NCI-H1436 (cell line): ENCODE data around the gene KAZN.

ENCODE experiments used
- DNase-seq: peaks from one replicate; lab custom pipeline; 2025; lab: John Stamatoyannopoulos, UW

KAZN gene

GRCh38 chr1:14887044-14887566 is 288.6 kb downstream of the KAZN start:
- no peak for DNase-seq

- DNase-seq = no peak
Measured at GRCh38 chr1:14887764-14888350, 289.4 kb downstream of the KAZN start.

GRCh38 chr1:14888374-14888773 is 289.9 kb downstream of the KAZN start:
- no peak for DNase-seq

GRCh38 chr1:14889825-14890440 is 291.4 kb downstream of the KAZN start:
- no peak for DNase-seq

- no peak for DNase-seq
Measured at GRCh38 chr1:14891991-14892390, 293.5 kb downstream of the KAZN start.

- DNase-seq = no peak
Measured at GRCh38 chr1:14894811-14895560, 296.5 kb downstream of the KAZN start.

GRCh38 chr1:14895727-14896126 is 297.2 kb downstream of the KAZN start:
- DNase-seq = no peak

- no peak for DNase-seq
Measured at GRCh38 chr1:14896381-14897079, 298.0 kb downstream of the KAZN start.

GRCh38 chr1:14897080-14897449 is 298.6 kb downstream of the KAZN start:
- DNase-seq = no peak

GRCh38 chr1:14897547-14897946 is 299.1 kb downstream of the KAZN start:
- no peak for DNase-seq

GRCh38 chr1:14897997-14898645 is 299.6 kb downstream of the KAZN start:
- no peak for DNase-seq

- no peak for DNase-seq
Measured at GRCh38 chr1:14899686-14900085, 301.2 kb downstream of the KAZN start.

- DNase-seq = no peak
Measured at GRCh38 chr1:14901371-14901954, 303.0 kb downstream of the KAZN start.

- DNase-seq = no peak
Measured at GRCh38 chr1:14903922-14904321, 305.4 kb downstream of the KAZN start.

- DNase-seq = no peak
Measured at GRCh38 chr1:14906665-14907064, 308.2 kb downstream of the KAZN start.

GRCh38 chr1:14907416-14907815 is 308.9 kb downstream of the KAZN start:
- DNase-seq = no peak

- no peak for DNase-seq
Measured at GRCh38 chr1:14909273-14909672, 310.8 kb downstream of the KAZN start.

- DNase-seq = no peak
Measured at GRCh38 chr1:14909920-14910460, 311.5 kb downstream of the KAZN start.

- DNase-seq = no peak
Measured at GRCh38 chr1:14910984-14911721, 312.7 kb downstream of the KAZN start.

GRCh38 chr1:14912839-14913481 is 314.5 kb downstream of the KAZN start:
- no peak for DNase-seq
